Bronchial epithelial cell (primary cell): ENCODE measurements around the gene SELENOH. TPM values are rescaled to one million over a fixed set of nuclear protein-coding genes. Genes with fewer than 3 reads are reported as not detected.

Experiments
- DNase-seq: peaks from one replicate; pipeline ENCODE4 v3.0.0-alpha.2; 2010; ENCODE audit warnings: low read depth
- FAIRE-seq: peaks from 2 replicates; lab custom pipeline; 2011; peaks lifted over from hg19 to GRCh38; lab: Jason Lieb, UNC
- H3K27me3 ChIP-seq: 2 replicates; pipeline ENCODE4 v1.5.1; 2011; ENCODE audit warnings: low read length; ENCODE audit not compliant: control insufficient read depth, insufficient read depth
- H3K36me3 ChIP-seq: 2 replicates; pipeline ENCODE4 v1.5.1; 2011; ENCODE audit warnings: low read length; ENCODE audit not compliant: control insufficient read depth, insufficient read depth
- H3K4me3 ChIP-seq: 2 replicates; pipeline ENCODE4 v1.5.1; 2011; ENCODE audit warnings: mild to moderate bottlenecking, low read depth, low read length, control low read depth
- total RNA-seq: library from RNA; depleted of rRNA; stranded (reverse); fragments of >200 nt; gene quantifications from 2 replicates; pipeline ENCODE4 v1.2.1, GENCODE V29; 2014
- TF ChIP-seq, protein P1 (sequence below): IDR thresholded peaks from 2 replicates; pipeline ENCODE4 v1.5.1; 2011; ENCODE audit warnings: mild to moderate bottlenecking, moderate library complexity, low read length, control low read depth, inconsistent platforms; ENCODE audit not compliant: insufficient read depth, severe bottlenecking

Gene SELENOH, protein sequence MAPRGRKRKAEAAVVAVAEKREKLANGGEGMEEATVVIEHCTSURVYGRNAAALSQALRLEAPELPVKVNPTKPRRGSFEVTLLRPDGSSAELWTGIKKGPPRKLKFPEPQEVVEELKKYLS
- 89.4 and 139 TPM in 2 replicates for total RNA-seq

DNA sequence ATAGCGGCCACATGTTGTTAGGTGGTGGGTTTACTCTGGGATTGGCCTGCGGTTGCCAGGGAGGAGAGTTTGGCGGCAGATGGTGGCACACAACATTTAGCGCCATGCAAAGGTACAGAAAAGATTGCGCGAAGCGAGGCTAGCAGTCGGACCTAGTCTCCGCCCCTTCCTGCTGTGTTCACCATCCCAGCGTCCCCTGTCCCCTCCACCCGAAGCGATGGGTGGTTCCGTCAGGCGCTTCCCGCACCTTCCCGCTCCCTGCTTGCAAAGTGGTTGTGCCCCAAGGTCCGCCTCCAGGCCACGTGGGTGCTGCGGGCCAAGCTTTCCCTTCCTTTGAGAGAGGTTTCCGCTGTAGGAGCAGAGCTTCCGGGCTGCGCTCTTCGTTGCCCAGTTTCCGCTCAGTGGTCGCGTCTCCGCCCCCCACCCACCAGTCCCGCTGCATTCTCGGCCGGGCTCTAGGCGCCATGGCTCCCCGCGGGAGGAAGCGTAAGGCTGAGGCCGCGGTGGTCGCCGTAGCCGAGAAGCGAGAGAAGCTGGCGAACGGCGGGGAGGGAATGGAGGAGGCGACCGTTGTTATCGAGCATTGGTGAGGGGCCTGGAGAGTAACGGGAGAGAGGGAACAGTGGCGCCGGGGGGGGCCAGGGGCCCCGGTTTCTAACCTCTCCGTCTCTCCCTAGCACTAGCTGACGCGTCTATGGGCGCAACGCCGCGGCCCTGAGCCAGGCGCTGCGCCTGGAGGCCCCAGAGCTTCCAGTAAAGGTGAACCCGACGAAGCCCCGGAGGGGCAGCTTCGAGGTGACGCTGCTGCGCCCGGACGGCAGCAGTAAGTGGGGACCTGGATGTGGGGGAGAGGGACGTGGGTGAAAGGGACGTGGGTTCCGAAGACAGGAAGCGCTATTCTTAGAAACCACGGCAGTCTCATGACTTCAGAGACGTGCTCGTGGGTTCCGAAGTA lies at the start of gene SELENOH:
Gene SELENOH, plus strand, starts transcription at position 360 of the 955 bp plus-strand sequence. Its CDS starts 105 bp downstream, at position 465.
- DNase-seq (peak; percentile 90), FAIRE-seq (no peak)
- H3K27me3 ChIP-seq, result no peaks in the 10 kb centered on the region
- H3K36me3 ChIP-seq, result peaks cover 18% of the 10 kb centered on the region
- H3K4me3 ChIP-seq, result peak within 1 kb of the TSS; percentile 94
- TF ChIP-seq, protein P1, sequence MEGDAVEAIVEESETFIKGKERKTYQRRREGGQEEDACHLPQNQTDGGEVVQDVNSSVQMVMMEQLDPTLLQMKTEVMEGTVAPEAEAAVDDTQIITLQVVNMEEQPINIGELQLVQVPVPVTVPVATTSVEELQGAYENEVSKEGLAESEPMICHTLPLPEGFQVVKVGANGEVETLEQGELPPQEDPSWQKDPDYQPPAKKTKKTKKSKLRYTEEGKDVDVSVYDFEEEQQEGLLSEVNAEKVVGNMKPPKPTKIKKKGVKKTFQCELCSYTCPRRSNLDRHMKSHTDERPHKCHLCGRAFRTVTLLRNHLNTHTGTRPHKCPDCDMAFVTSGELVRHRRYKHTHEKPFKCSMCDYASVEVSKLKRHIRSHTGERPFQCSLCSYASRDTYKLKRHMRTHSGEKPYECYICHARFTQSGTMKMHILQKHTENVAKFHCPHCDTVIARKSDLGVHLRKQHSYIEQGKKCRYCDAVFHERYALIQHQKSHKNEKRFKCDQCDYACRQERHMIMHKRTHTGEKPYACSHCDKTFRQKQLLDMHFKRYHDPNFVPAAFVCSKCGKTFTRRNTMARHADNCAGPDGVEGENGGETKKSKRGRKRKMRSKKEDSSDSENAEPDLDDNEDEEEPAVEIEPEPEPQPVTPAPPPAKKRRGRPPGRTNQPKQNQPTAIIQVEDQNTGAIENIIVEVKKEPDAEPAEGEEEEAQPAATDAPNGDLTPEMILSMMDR, result no peak

DNA sequence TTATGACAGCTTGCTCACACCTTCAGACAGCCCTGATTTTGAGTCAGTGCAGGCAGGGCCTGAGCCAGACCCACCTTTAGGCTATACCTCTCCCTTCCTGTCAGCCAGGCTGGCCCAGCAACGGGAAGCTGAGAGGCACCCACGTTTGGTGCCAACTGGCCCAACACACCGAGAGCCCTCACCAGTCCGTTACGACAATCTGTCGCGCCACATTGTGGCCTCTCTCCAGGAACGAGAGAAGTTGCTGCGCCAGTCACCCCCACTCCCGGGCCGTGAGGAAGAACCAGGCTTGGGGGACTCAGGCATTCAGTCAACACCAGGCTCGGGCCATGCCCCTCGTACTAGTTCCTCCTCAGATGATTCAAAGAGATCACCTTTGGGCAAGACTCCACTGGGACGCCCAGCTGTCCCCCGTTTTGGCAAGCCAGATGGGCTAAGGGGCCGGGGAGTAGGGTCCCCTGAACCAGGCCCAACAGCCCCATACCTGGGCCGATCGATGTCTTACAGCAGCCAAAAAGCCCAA lies 42.4 kb upstream of the SELENOH start:
- no peaks in the 10 kb centered on the region for H3K27me3 ChIP-seq
- TF ChIP-seq, protein P1, result no peak
- DNase-seq (no peak), FAIRE-seq (no peak)
- H3K4me3 ChIP-seq, result no peak overlapping the region
- H3K36me3 ChIP-seq, result peaks cover 31% of the 10 kb centered on the region

DNA sequence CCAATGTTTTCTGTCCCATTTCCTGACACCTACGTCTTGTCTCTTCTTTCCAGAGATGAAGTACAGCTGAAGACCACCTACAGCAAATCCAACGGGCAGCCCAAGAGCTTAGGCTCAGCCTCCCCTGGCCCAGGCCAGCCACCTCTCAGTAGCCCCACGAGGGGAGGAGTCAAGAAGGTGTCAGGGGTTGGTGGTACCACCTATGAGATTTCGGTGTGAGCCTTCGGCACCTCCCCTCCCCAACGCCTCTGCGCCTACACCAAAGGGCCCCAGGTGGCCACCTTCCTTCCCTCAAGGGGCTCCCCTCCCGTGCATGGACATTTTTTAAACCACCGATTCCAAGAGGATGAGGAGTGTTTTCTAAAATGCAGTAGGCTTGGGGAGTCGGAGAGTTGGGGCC lies 41.5 kb upstream of the SELENOH start:
- no peak overlapping the region for H3K4me3 ChIP-seq
- H3K27me3 ChIP-seq, result no peaks in the 10 kb centered on the region
- TF ChIP-seq, protein P1, result no peak
- no peak for FAIRE-seq
- no peak for DNase-seq
- H3K36me3 ChIP-seq, result peaks cover 33% of the 10 kb centered on the region

DNA sequence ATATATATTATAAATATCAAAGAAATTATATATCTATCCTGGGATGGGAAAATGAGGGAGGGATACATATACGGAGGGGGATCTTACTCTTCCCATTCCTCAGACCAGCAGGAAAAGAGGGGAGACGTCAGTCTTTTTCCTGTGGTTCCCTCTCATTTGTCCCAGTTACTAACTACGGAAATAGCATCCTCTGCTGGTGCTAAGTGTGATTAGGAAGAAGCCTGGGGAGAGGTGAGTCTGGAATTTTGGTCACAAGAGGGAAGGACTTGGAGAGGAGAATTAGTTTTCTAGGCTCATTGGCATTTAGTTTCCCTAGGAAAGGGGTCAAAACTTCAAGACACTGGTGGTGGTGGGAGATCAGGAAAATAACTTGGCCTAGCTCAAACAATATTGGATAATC lies 40.9 kb upstream of the SELENOH start:
- peaks cover 32% of the 10 kb centered on the region for H3K36me3 ChIP-seq
- DNase-seq, result no peak
- FAIRE-seq, result no peak

DNA sequence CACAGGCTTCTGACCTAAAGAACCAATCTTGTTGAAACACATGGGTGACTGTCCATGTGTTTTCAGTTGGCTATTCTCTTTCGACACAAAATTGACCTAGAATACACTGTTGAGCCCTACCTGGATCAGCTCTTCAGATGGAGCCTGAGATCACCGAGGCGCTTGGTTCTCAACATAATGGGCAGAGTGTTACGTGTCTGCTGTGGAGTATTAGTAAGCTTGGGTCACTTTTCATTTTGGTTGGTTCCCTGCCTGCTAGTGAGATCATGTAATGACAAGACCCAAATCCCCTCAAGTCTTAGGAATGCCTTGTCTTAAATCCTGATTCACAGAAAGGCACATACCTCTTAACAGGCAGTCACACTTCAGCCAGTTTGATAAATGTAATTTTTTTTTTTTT lies 38.0 kb upstream of the SELENOH start:
- FAIRE-seq (no peak), DNase-seq (peak; percentile 27)
- H3K4me3 ChIP-seq, result no peak overlapping the region
- TF ChIP-seq, protein P1, result no peak
- H3K27me3 ChIP-seq, result no peaks in the 10 kb centered on the region
- peaks cover 19% of the 10 kb centered on the region for H3K36me3 ChIP-seq

More for the DNA sequence above, 40.9 kb upstream of the SELENOH start:
- Histone ChIP-seq H3K27me3 (no peaks in the 10 kb centered on the region), H3K4me3 (no peak overlapping the region)
- TF ChIP-seq, protein P1, result no peak
